Esophagus squamous epithelium (tissue), 4 donors: Measurements from ENCODE around the gene GRIP1.

Experiments
- CTCF ChIP-seq, 6 experiments: fragments of 450-650 bp in 4 of 6; fragments of 200-600 bp in 2 of 6; sonication (generic) in 2 of 6; IDR thresholded peaks; one replicate each; pipeline ENCODE4 v1.5.1; 2016 to 2019; ENCODE audit warnings: antibody characterized with exemption in 6 of 6, mild to moderate bottlenecking in 4 of 6, moderate library complexity in 4 of 6
- POLR2A ChIP-seq, 4 donors: fragments of 450-650 bp; IDR thresholded peaks; one replicate each; pipeline ENCODE4 v1.6.1; 2017; ENCODE audit warnings: antibody characterized with exemption in 4 of 4, mild to moderate bottlenecking in 4 of 4, moderate library complexity in 3 of 4

- TF ChIP-seq POLR2A (IDR thresholded peaks at IDR 0.05) (no peak), CTCF (IDR thresholded peaks at IDR 0.05) (no peak)
Measured at GRCh38 chr12:66602483-66603143, 76.3 kb downstream of the GRIP1 start.
